ENCODE results near the gene HOXC9. TPM values are rescaled to one million over a fixed set of nuclear protein-coding genes. Genes with fewer than 3 reads are reported as not detected.

Gene HOXC9
- total and polyA plus RNA-seq, 3 experiments from 2014 or later: not detected

GRCh38 chr12:54001283-54002187, 1.6 kb downstream of the HOXC9 start:
- H3K9me3 Mint-ChIP-seq: peaks cover 0 to 4% (median 0%) of the 10 kb centered on the region in 5 donors
- no peaks in the 10 kb centered on the region for H3K36me3 Mint-ChIP-seq
- ChIA-PET CTCF (interaction anchor here (0.6 to 15.2 kb wide), 6 partner anchors 14 to 299 kb away, joined by 3 to 216 read pairs (median 4); no protein-coding TSS in a partner anchor), POLR2A (no interaction called here)
- no peak overlapping the region for H3K27ac ChIP-seq (ENCODE audit: low read depth, low read length)
- peak overlapping the region in 4 of 7 donors; percentile 4 to 43 (median 22) for H3K4me3 Mint-ChIP-seq
- peaks cover 91% of the 10 kb centered on the region for H3K27me3 ChIP-seq (ENCODE audit: insufficient read depth, low read length, poor library complexity, severe bottlenecking)
- no peak for DNase-seq
- no peaks in the 10 kb centered on the region for H3K36me3 ChIP-seq (ENCODE audit: insufficient read depth, low read length)
- peaks cover 20 to 49% (median 28%) of the 10 kb centered on the region in 3 donors for H3K4me1 Mint-ChIP-seq
- peaks cover 91 to 96% of the 10 kb centered on the region in 2 donors for H3K27me3 Mint-ChIP-seq
- H3K4me1 ChIP-seq (ENCODE audit: insufficient read depth, low read length): peaks cover 28% of the 10 kb centered on the region
- no peak overlapping the region for H3K4me3 ChIP-seq (ENCODE audit: low read length)
- H3K9me3 ChIP-seq (ENCODE audit: low read length): no peaks in the 10 kb centered on the region
- peak overlapping the region in 1 of 8 donors; percentile 78 for H3K27ac Mint-ChIP-seq

- peak overlapping the region in 3 of 8 donors; percentile 69 to 82 (median 78) for H3K27ac Mint-ChIP-seq
- H3K4me3 ChIP-seq (ENCODE audit: low read length): no peak overlapping the region
- peaks cover 91% of the 10 kb centered on the region for H3K27me3 ChIP-seq (ENCODE audit: insufficient read depth, low read length, poor library complexity, severe bottlenecking)
- H3K36me3 Mint-ChIP-seq: no peaks in the 10 kb centered on the region
- no peak for DNase-seq
- peaks cover 0 to 4% (median 0%) of the 10 kb centered on the region in 5 donors for H3K9me3 Mint-ChIP-seq
- H3K9me3 ChIP-seq (ENCODE audit: low read length): no peaks in the 10 kb centered on the region
- peaks cover 85 to 98% of the 10 kb centered on the region in 2 donors for H3K27me3 Mint-ChIP-seq
- H3K4me3 Mint-ChIP-seq: peak overlapping the region in 1 of 7 donors; percentile 5
- H3K36me3 ChIP-seq (ENCODE audit: insufficient read depth, low read length): no peaks in the 10 kb centered on the region
- ChIA-PET CTCF (interaction anchor here (0.7 to 15.2 kb wide), 2 partner anchors 189 to 203 kb away, joined by 3 to 216 read pairs; no protein-coding TSS in a partner anchor), POLR2A (interaction anchor here (0.6 kb wide), 1 partner anchor 189 kb away, joined by 3 read pairs; no protein-coding TSS in a partner anchor)
- no peak overlapping the region for H3K27ac ChIP-seq (ENCODE audit: low read depth, low read length)
- peaks cover 22% of the 10 kb centered on the region for H3K4me1 ChIP-seq (ENCODE audit: insufficient read depth, low read length)
- H3K4me1 Mint-ChIP-seq: peaks cover 20 to 45% (median 28%) of the 10 kb centered on the region in 3 donors
Measured at GRCh38 chr12:54002278-54002914, 2.4 kb downstream of the HOXC9 start.

GRCh38 chr12:54002915-54003389, 3.0 kb downstream of the HOXC9 start:
- H3K27ac Mint-ChIP-seq: peak overlapping the region in 2 of 8 donors; percentile 78 to 80
- H3K27me3 Mint-ChIP-seq: peaks cover 85 to 98% of the 10 kb centered on the region in 2 donors
- Histone ChIP-seq H3K27me3 (ENCODE audit: insufficient read depth, low read length, poor library complexity, severe bottlenecking) (peaks cover 91% of the 10 kb centered on the region), H3K27ac (ENCODE audit: low read depth, low read length) (no peak overlapping the region), H3K36me3 (ENCODE audit: insufficient read depth, low read length) (no peaks in the 10 kb centered on the region), H3K4me3 (ENCODE audit: low read length) (no peak overlapping the region), H3K9me3 (ENCODE audit: low read length) (no peaks in the 10 kb centered on the region), H3K4me1 (ENCODE audit: insufficient read depth, low read length) (peaks cover 18% of the 10 kb centered on the region)
- H3K4me3 Mint-ChIP-seq: peak overlapping the region in 1 of 7 donors; percentile 5
- POLR2A ChIA-PET: interaction anchor here (0.6 kb wide), 1 partner anchor 189 kb away, joined by 3 read pairs; no protein-coding TSS in a partner anchor
- CTCF ChIA-PET: interaction anchor here (15.2 kb wide), 1 partner anchor 202 kb away, joined by 216 read pairs; no protein-coding TSS in a partner anchor
- DNase-seq: no peak
- H3K36me3 Mint-ChIP-seq: no peaks in the 10 kb centered on the region
- peaks cover 15 to 41% (median 23%) of the 10 kb centered on the region in 3 donors for H3K4me1 Mint-ChIP-seq
- peaks cover 0 to 4% (median 0%) of the 10 kb centered on the region in 5 donors for H3K9me3 Mint-ChIP-seq

- Histone ChIP-seq H3K27ac (ENCODE audit: low read depth, low read length) (no peak overlapping the region), H3K4me3 (ENCODE audit: low read length) (no peak overlapping the region), H3K9me3 (ENCODE audit: low read length) (no peaks in the 10 kb centered on the region), H3K36me3 (ENCODE audit: insufficient read depth, low read length) (no peaks in the 10 kb centered on the region), H3K4me1 (ENCODE audit: insufficient read depth, low read length) (peaks cover 18% of the 10 kb centered on the region), H3K27me3 (ENCODE audit: insufficient read depth, low read length, poor library complexity, severe bottlenecking) (peaks cover 90% of the 10 kb centered on the region)
- Mint-ChIP-seq H3K27me3 (peaks cover 83 to 98% of the 10 kb centered on the region in 2 donors), H3K27ac (peak overlapping the region in 1 of 8 donors; percentile 78), H3K9me3 (peaks cover 0 to 4% (median 0%) of the 10 kb centered on the region in 5 donors), H3K36me3 (no peaks in the 10 kb centered on the region), H3K4me3 (peak overlapping the region in 1 of 7 donors; percentile 5), H3K4me1 (peaks cover 16 to 41% (median 17%) of the 10 kb centered on the region in 3 donors)
- ChIA-PET CTCF (interaction anchor here (1.3 to 15.2 kb wide), 3 partner anchors 186 to 210 kb away, joined by 5 to 216 read pairs (median 95); partner anchors contain the start of gene SMUG1), POLR2A (no interaction called here)
- DNase-seq: no peak
Measured at GRCh38 chr12:54003625-54004024, 3.7 kb downstream of the HOXC9 start.

GRCh38 chr12:54004063-54004840, 4.3 kb downstream of the HOXC9 start:
- no peak for DNase-seq
- Mint-ChIP-seq H3K27ac (peak overlapping the region in 1 of 8 donors; percentile 78), H3K36me3 (no peaks in the 10 kb centered on the region), H3K4me3 (peak overlapping the region in 1 of 7 donors; percentile 5), H3K27me3 (peaks cover 79 to 97% of the 10 kb centered on the region in 2 donors), H3K9me3 (peaks cover 0 to 4% (median 0%) of the 10 kb centered on the region in 5 donors), H3K4me1 (peaks cover 13 to 43% (median 20%) of the 10 kb centered on the region in 3 donors)
- peaks cover 21% of the 10 kb centered on the region for H3K4me1 ChIP-seq (ENCODE audit: insufficient read depth, low read length)
- no peak overlapping the region for H3K4me3 ChIP-seq (ENCODE audit: low read length)
- no peaks in the 10 kb centered on the region for H3K36me3 ChIP-seq (ENCODE audit: insufficient read depth, low read length)
- ChIA-PET CTCF (interaction anchor here (0.7 to 15.2 kb wide), 6 partner anchors 16 to 210 kb away, joined by 3 to 216 read pairs (median 4); partner anchors contain the start of genes HOXC10 and SMUG1), POLR2A (no interaction called here)
- H3K9me3 ChIP-seq (ENCODE audit: low read length): no peaks in the 10 kb centered on the region
- H3K27me3 ChIP-seq (ENCODE audit: insufficient read depth, low read length, poor library complexity, severe bottlenecking): peaks cover 85% of the 10 kb centered on the region
- no peak overlapping the region for H3K27ac ChIP-seq (ENCODE audit: low read depth, low read length)

GRCh38 chr12:54004841-54005530, 5.0 kb downstream of the HOXC9 start:
- H3K4me3 Mint-ChIP-seq: peak overlapping the region in 3 of 7 donors; percentile 23 to 73 (median 68)
- no peak overlapping the region for H3K4me3 ChIP-seq (ENCODE audit: low read length)
- H3K9me3 ChIP-seq (ENCODE audit: low read length): no peaks in the 10 kb centered on the region
- H3K4me1 ChIP-seq (ENCODE audit: insufficient read depth, low read length): peaks cover 22% of the 10 kb centered on the region
- peaks cover 81 to 97% of the 10 kb centered on the region in 2 donors for H3K27me3 Mint-ChIP-seq
- peaks cover 0 to 4% (median 0%) of the 10 kb centered on the region in 5 donors for H3K9me3 Mint-ChIP-seq
- POLR2A ChIA-PET: no interaction called here
- peaks cover 14 to 43% (median 20%) of the 10 kb centered on the region in 3 donors for H3K4me1 Mint-ChIP-seq
- H3K27me3 ChIP-seq (ENCODE audit: insufficient read depth, low read length, poor library complexity, severe bottlenecking): peaks cover 86% of the 10 kb centered on the region
- CTCF ChIA-PET: interaction anchor here (0.8 to 15.2 kb wide), 9 partner anchors 11 to 210 kb away, joined by 3 to 216 read pairs (median 7); partner anchors contain the start of genes HOXC10 and SMUG1
- no peak overlapping the region for H3K27ac Mint-ChIP-seq
- H3K36me3 Mint-ChIP-seq: no peaks in the 10 kb centered on the region
- no peak for DNase-seq
- H3K27ac ChIP-seq (ENCODE audit: low read depth, low read length): no peak overlapping the region
- no peaks in the 10 kb centered on the region for H3K36me3 ChIP-seq (ENCODE audit: insufficient read depth, low read length)

Data from CD8-positive, alpha-beta memory T cell (primary cell).